Measurements from ENCODE around the gene PHF10.

DNA sequence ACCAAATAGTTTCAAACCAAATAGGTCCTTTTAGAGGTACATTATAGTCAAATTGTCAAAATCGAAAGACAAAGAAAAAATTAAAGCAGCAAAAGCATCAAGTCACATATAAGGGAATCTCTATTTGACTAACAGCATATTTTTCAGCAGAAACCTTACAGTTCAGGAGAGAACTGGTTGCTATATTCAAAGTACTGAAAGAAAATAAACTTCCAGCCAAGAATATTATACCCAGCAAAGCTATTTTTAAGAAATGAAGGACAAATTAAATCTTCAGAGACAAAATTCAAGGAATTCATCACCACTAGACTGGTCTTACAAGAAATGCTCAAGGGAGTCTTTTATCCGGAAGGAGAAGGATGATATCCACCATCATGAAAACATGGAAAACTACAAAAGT is 38.4 kb downstream of the PHF10 start:
- TF ChIP-seq POLR2A (IDR thresholded peaks at IDR 0.05): no peak
- TF ChIP-seq, protein P1, sequence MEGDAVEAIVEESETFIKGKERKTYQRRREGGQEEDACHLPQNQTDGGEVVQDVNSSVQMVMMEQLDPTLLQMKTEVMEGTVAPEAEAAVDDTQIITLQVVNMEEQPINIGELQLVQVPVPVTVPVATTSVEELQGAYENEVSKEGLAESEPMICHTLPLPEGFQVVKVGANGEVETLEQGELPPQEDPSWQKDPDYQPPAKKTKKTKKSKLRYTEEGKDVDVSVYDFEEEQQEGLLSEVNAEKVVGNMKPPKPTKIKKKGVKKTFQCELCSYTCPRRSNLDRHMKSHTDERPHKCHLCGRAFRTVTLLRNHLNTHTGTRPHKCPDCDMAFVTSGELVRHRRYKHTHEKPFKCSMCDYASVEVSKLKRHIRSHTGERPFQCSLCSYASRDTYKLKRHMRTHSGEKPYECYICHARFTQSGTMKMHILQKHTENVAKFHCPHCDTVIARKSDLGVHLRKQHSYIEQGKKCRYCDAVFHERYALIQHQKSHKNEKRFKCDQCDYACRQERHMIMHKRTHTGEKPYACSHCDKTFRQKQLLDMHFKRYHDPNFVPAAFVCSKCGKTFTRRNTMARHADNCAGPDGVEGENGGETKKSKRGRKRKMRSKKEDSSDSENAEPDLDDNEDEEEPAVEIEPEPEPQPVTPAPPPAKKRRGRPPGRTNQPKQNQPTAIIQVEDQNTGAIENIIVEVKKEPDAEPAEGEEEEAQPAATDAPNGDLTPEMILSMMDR (IDR thresholded peaks at IDR 0.05): no peak

Data from lower leg skin (tissue), 3 donors.